HEK293T (cell line): ENCODE results near the gene MSH3.

ENCODE experiments used
- CTCF ChIA-PET: fragments of 350-600 bp; formaldehyde crosslinking; extraction: SDS; loops from one replicate; lab custom pipeline; 2021; ENCODE audit warnings: antibody characterized with exemption, inconsistent platforms; lab: Yijun Ruan, JAX
- POLR2A ChIA-PET: fragments of 350-600 bp; formaldehyde crosslinking; extraction: SDS; loops from one replicate; lab custom pipeline; 2020; ENCODE audit warnings: antibody characterized with exemption, inconsistent platforms; lab: Yijun Ruan, JAX
- DNase-seq: peaks from one replicate; pipeline ENCODE4 v3.0.0; 2012; ENCODE audit warnings: mixed read lengths; ENCODE audit errors: extremely low spot score
- ARNT ChIP-seq: fragments of 450-650 bp; IDR thresholded peaks from 2 replicates; pipeline ENCODE4 v1.6.1; 2017; ENCODE audit warnings: mild to moderate bottlenecking
- BHLHE40 ChIP-seq: fragments of 450-650 bp; IDR thresholded peaks from 2 replicates; pipeline ENCODE4 v1.6.1; 2016; ENCODE audit warnings: mild to moderate bottlenecking, moderate library complexity, borderline replicate concordance
- CTBP1 ChIP-seq: fragments of 450-650 bp; IDR thresholded peaks from 2 replicates; pipeline ENCODE4 v1.6.1; 2016; ENCODE audit warnings: borderline replicate concordance
- ELF4 ChIP-seq: fragments of 450-650 bp; IDR thresholded peaks from 2 replicates; pipeline ENCODE4 v1.6.1; 2017; ENCODE audit warnings: antibody characterized with exemption
- FOXA1 ChIP-seq: fragments of 450-650 bp; IDR thresholded peaks from 2 replicates; pipeline ENCODE4 v1.6.1; 2016; ENCODE audit warnings: mild to moderate bottlenecking
- FOXK2 ChIP-seq: fragments of 450-650 bp; IDR thresholded peaks from 2 replicates; pipeline ENCODE4 v1.6.1; 2016; ENCODE audit warnings: mild to moderate bottlenecking
- FOXM1 ChIP-seq: fragments of 450-650 bp; IDR thresholded peaks from 2 replicates; pipeline ENCODE4 v1.6.1; 2017; ENCODE audit warnings: mild to moderate bottlenecking, borderline replicate concordance
- HDGF ChIP-seq: fragments of 450-650 bp; IDR thresholded peaks from 2 replicates; pipeline ENCODE4 v1.6.1; 2017; ENCODE audit warnings: antibody characterized with exemption, borderline replicate concordance
- L3MBTL2 ChIP-seq: fragments of 450-650 bp; conservative IDR thresholded peaks from 2 replicates; pipeline ENCODE4 v1.6.1; 2016; ENCODE audit warnings: mild to moderate bottlenecking
- LEF1 ChIP-seq: fragments of 450-650 bp; IDR thresholded peaks from 2 replicates; pipeline ENCODE4 v1.6.1; 2017; ENCODE audit warnings: mild to moderate bottlenecking, borderline replicate concordance
- NFRKB ChIP-seq: fragments of 450-650 bp; IDR thresholded peaks from 2 replicates; pipeline ENCODE4 v1.6.1; 2016; ENCODE audit warnings: mild to moderate bottlenecking, moderate library complexity
- PKNOX1 ChIP-seq: fragments of 450-650 bp; IDR thresholded peaks from 2 replicates; pipeline ENCODE4 v1.6.1; 2016
- SP1 ChIP-seq: fragments of 450-650 bp; IDR thresholded peaks from 2 replicates; pipeline ENCODE4 v1.6.1; 2017
- SUZ12 ChIP-seq: fragments of 450-650 bp; IDR thresholded peaks from 2 replicates; pipeline ENCODE4 v1.6.1; 2016; ENCODE audit warnings: mild to moderate bottlenecking
- TARDBP ChIP-seq: fragments of 450-650 bp; IDR thresholded peaks from 2 replicates; pipeline ENCODE4 v1.6.1; 2016
- ZNF384 ChIP-seq: fragments of 450-650 bp; IDR thresholded peaks from 2 replicates; pipeline ENCODE4 v1.6.1; 2016

Gene MSH3

GRCh38 chr5:80747922-80748321 lies 93.5 kb downstream of the MSH3 start:
- CTCF ChIA-PET, result no interaction called here
- DNase-seq, result no peak
- POLR2A ChIA-PET, result no interaction called here
- TF ChIP-seq HDGF, result no peak
- no peak for TF ChIP-seq ARNT
- TF ChIP-seq ZNF384, result no peak
- no peak for TF ChIP-seq FOXM1
- no peak for TF ChIP-seq FOXK2
- TF ChIP-seq TARDBP, result no peak
- no peak for TF ChIP-seq NFRKB
- no peak for TF ChIP-seq PKNOX1
- TF ChIP-seq SUZ12, result no peak

- POLR2A ChIA-PET, result no interaction called here
- TF ChIP-seq CTBP1 (no peak), SUZ12 (no peak), L3MBTL2 (no peak), LEF1 (no peak), FOXA1 (no peak), BHLHE40 (no peak), NFRKB (no peak), ARNT (no peak), FOXK2 (no peak), HDGF (no peak), SP1 (no peak), ZNF384 (no peak), ELF4 (no peak)
- CTCF ChIA-PET, result no interaction called here
- DNase-seq, result no peak
Measured at GRCh38 chr5:80752427-80752826, 98.0 kb downstream of the MSH3 start.

GRCh38 chr5:80753712-80754111 lies 99.3 kb downstream of the MSH3 start:
- DNase-seq, result no peak
- TF ChIP-seq NFRKB (no peak), TARDBP (no peak), PKNOX1 (no peak), SUZ12 (no peak), BHLHE40 (no peak)
- POLR2A ChIA-PET, result no interaction called here
- CTCF ChIA-PET, result interaction anchor here (0.5 to 0.7 kb wide), 2 partner anchors 11 to 198 kb away, joined by 3 to 4 read pairs; no protein-coding TSS in a partner anchor

- ChIA-PET POLR2A (no interaction called here), CTCF (no interaction called here)
- TF ChIP-seq LEF1, result no peak
- no peak for TF ChIP-seq FOXK2
- TF ChIP-seq ZNF384, result no peak
- TF ChIP-seq HDGF, result no peak
- no peak for TF ChIP-seq SP1
- TF ChIP-seq FOXM1, result no peak
- TF ChIP-seq SUZ12, result no peak
- TF ChIP-seq NFRKB, result no peak
- TF ChIP-seq ELF4, result no peak
- no peak for TF ChIP-seq ARNT
- TF ChIP-seq L3MBTL2, result no peak
- TF ChIP-seq CTBP1, result no peak
- TF ChIP-seq BHLHE40, result no peak
- no peak for TF ChIP-seq TARDBP
- no peak for TF ChIP-seq PKNOX1
- TF ChIP-seq FOXA1, result no peak
- DNase-seq, result no peak
Measured at GRCh38 chr5:80754900-80755299, 100.4 kb downstream of the MSH3 start.

GRCh38 chr5:80755626-80756025 lies 101.2 kb downstream of the MSH3 start:
- POLR2A ChIA-PET, result no interaction called here
- DNase-seq, result no peak
- CTCF ChIA-PET, result no interaction called here
- TF ChIP-seq HDGF, result no peak
- no peak for TF ChIP-seq NFRKB
- TF ChIP-seq CTBP1, result no peak
- no peak for TF ChIP-seq ZNF384
- no peak for TF ChIP-seq BHLHE40
- no peak for TF ChIP-seq LEF1
- TF ChIP-seq FOXA1, result no peak
- no peak for TF ChIP-seq ELF4
- no peak for TF ChIP-seq PKNOX1
- TF ChIP-seq FOXM1, result no peak
- TF ChIP-seq L3MBTL2, result no peak
- TF ChIP-seq SUZ12, result no peak
- no peak for TF ChIP-seq SP1

- POLR2A ChIA-PET, result no interaction called here
- TF ChIP-seq ARNT (no peak), SUZ12 (no peak), FOXM1 (no peak), HDGF (no peak), L3MBTL2 (no peak), CTBP1 (no peak), BHLHE40 (no peak), ZNF384 (no peak), LEF1 (no peak), ELF4 (no peak), FOXA1 (no peak), FOXK2 (no peak), TARDBP (no peak)
- CTCF ChIA-PET, result no interaction called here
- DNase-seq, result no peak
Measured at GRCh38 chr5:80756292-80756691, 101.8 kb downstream of the MSH3 start.
